Measurements from ENCODE around the gene NR2F2. TPM values are rescaled to one million over a fixed set of nuclear protein-coding genes. Genes with fewer than 3 reads are reported as not detected.

The NR2F2 gene
- polyA plus RNA-seq, 1 of the 3 experiments (the other 2 are of a cell fraction) = 3.9 TPM

- WGBS (ENCODE audit: low lambda C conversion rate) = 17% methylated on average over 4 of the region's 4 CpGs
- no peaks in the 10 kb centered on the region for H3K79me2 ChIP-seq (ENCODE audit: insufficient read depth)
- H3K9ac ChIP-seq = no peak overlapping the region
- H3K27me3 ChIP-seq (ENCODE audit: insufficient read depth) = no peaks in the 10 kb centered on the region
- no peak for DNase-seq
- no peaks in the 10 kb centered on the region for H3K4me1 ChIP-seq (ENCODE audit: control insufficient read depth in 1 of 2, insufficient read depth in 2 of 2, low read depth in 1 of 2, low read length in 1 of 2)
- H3F3A ChIP-seq (replicated peaks; ENCODE audit: insufficient read depth) = no peaks in the 10 kb centered on the region
- H3K27ac ChIP-seq (ENCODE audit: low read depth in 2 of 2, low read length in 1 of 2) = no peak overlapping the region
- no peak overlapping the region for H3K4me3 ChIP-seq (ENCODE audit: low read depth in 2 of 2, low read length in 1 of 2)
- POLR2A ChIA-PET = no interaction called here
- no peaks in the 10 kb centered on the region for H3K9me3 ChIP-seq
- TF ChIP-seq POLR2AphosphoS5 (IDR thresholded peaks at IDR 0.05; ENCODE audit: low read depth, low read length) = no peak
- H3K36me3 ChIP-seq (replicated peaks in 1 of 2; ENCODE audit: control insufficient read depth in 1 of 2, insufficient read depth in 2 of 2, low read length in 1 of 2) = no peaks in the 10 kb centered on the region
- CTCF ChIA-PET = no interaction called here
- no peaks in the 10 kb centered on the region for H3K9me2 ChIP-seq
- no peaks in the 10 kb centered on the region for H4K20me1 ChIP-seq (ENCODE audit: insufficient read depth)
- H2AFZ ChIP-seq (ENCODE audit: low read depth) = no peak overlapping the region
- H3K4me2 ChIP-seq = no peak overlapping the region
These were observed 32.7 kb upstream of the NR2F2 start for GRCh38 chr15:96297783-96298182.

GRCh38 chr15:96298217-96298616 is 32.3 kb upstream of the NR2F2 start:
- no peak overlapping the region for H3K4me2 ChIP-seq
- DNase-seq = no peak
- 9% methylated on average over 2 of the region's 2 CpGs for WGBS (ENCODE audit: low lambda C conversion rate)
- H3F3A ChIP-seq (replicated peaks; ENCODE audit: insufficient read depth) = no peaks in the 10 kb centered on the region
- H2AFZ ChIP-seq (ENCODE audit: low read depth) = no peak overlapping the region
- H3K36me3 ChIP-seq (replicated peaks in 1 of 2; ENCODE audit: control insufficient read depth in 1 of 2, insufficient read depth in 2 of 2, low read length in 1 of 2) = no peaks in the 10 kb centered on the region
- H3K9ac ChIP-seq = no peak overlapping the region
- ChIA-PET POLR2A (no interaction called here), CTCF (no interaction called here)
- H3K79me2 ChIP-seq (ENCODE audit: insufficient read depth) = no peaks in the 10 kb centered on the region
- no peak overlapping the region for H3K27ac ChIP-seq (ENCODE audit: low read depth in 2 of 2, low read length in 1 of 2)
- no peaks in the 10 kb centered on the region for H4K20me1 ChIP-seq (ENCODE audit: insufficient read depth)
- TF ChIP-seq GATA2 (CRISPR knock-in tag; IDR thresholded peaks at IDR 0.05) (no peak), FOXM1 (IDR thresholded peaks at IDR 0.05; ENCODE audit: low read depth) (no peak), EZH2phosphoT487 (IDR thresholded peaks at IDR 0.05; ENCODE audit: borderline replicate concordance, low read depth) (no peak), MAX (IDR thresholded peaks at IDR 0.05; ENCODE audit: low read depth) (no peak), TCF12 (IDR thresholded peaks at IDR 0.05) (no peak), RXRA (IDR thresholded peaks at IDR 0.05; ENCODE audit: borderline replicate concordance, low read depth) (no peak), REST (IDR thresholded peaks at IDR 0.05; ENCODE audit: low read depth, low read length) (no peak), ZBTB33 (IDR thresholded peaks at IDR 0.05; ENCODE audit: borderline replicate concordance, low read depth) (no peak), NRF1 (IDR thresholded peaks at IDR 0.05; ENCODE audit: low read depth, low read length) (no peak), SMC3 (IDR thresholded peaks at IDR 0.05; ENCODE audit: low read depth, low read length) (no peak), RCOR1 (IDR thresholded peaks at IDR 0.05; ENCODE audit: low read length) (no peak)
- no peaks in the 10 kb centered on the region for H3K4me1 ChIP-seq (ENCODE audit: control insufficient read depth in 1 of 2, insufficient read depth in 2 of 2, low read depth in 1 of 2, low read length in 1 of 2)
- H3K27me3 ChIP-seq (ENCODE audit: insufficient read depth) = no peaks in the 10 kb centered on the region
- H3K9me3 ChIP-seq = no peaks in the 10 kb centered on the region
- H3K4me3 ChIP-seq (ENCODE audit: low read depth in 2 of 2, low read length in 1 of 2) = no peak overlapping the region
- no peaks in the 10 kb centered on the region for H3K9me2 ChIP-seq
